ENCODE measurements around the gene FBH1. TPM values are rescaled to one million over a fixed set of nuclear protein-coding genes. Genes with fewer than 3 reads are reported as not detected.

The FBH1 gene
- total RNA-seq, 4 donors from 2014 or later, result 62.6 to 96.9 (median 68.2) TPM

GRCh38 chr10:5896208-5897052 is 6.4 kb downstream of the FBH1 start:
- ATAC-seq (no peak), DNase-seq (no peak)
- no peaks in the 10 kb centered on the region for H3K27me3 ChIP-seq
- no peak overlapping the region for H3K27ac ChIP-seq
- peaks cover 0 to 31% of the 10 kb centered on the region in 2 donors for H3K36me3 ChIP-seq
- H3K4me1 ChIP-seq, result peaks cover 16 to 22% of the 10 kb centered on the region in 2 donors
- in situ Hi-C loops (cut with MboI; ENCODE audit: low sequenced_read_pairs in 4 of 4), result no loop called here
- H3K9me3 ChIP-seq, result no peaks in the 10 kb centered on the region
- H3K4me3 ChIP-seq, result no peak overlapping the region
- no peak for TF ChIP-seq CTCF (IDR thresholded peaks at IDR 0.05 in 4 of 5, conservative IDR thresholded peaks at IDR 0.05 in 1 of 5)
- TF ChIP-seq POLR2A (IDR thresholded peaks at IDR 0.05), result no peak
- intact Hi-C loops (cut with DNase I; ENCODE audit: low total_unique reads), result no loop called here

- peaks cover 12 to 16% of the 10 kb centered on the region in 2 donors for H3K4me1 ChIP-seq
- no peaks in the 10 kb centered on the region for H3K9me3 ChIP-seq
- peaks cover 0 to 31% of the 10 kb centered on the region in 2 donors for H3K36me3 ChIP-seq
- H3K27ac ChIP-seq, result no peak overlapping the region
- in situ Hi-C loops (cut with MboI; ENCODE audit: low sequenced_read_pairs in 4 of 4), result no loop called here
- ATAC-seq (no peak), DNase-seq (no peak)
- H3K27me3 ChIP-seq, result no peaks in the 10 kb centered on the region
- no peak for TF ChIP-seq CTCF (IDR thresholded peaks at IDR 0.05 in 4 of 5, conservative IDR thresholded peaks at IDR 0.05 in 1 of 5)
- TF ChIP-seq POLR2A (IDR thresholded peaks at IDR 0.05), result no peak
- no peak overlapping the region for H3K4me3 ChIP-seq
- intact Hi-C loops (cut with DNase I; ENCODE audit: low total_unique reads), result no loop called here
Measured at GRCh38 chr10:5897053-5897340, 7.0 kb downstream of the FBH1 start.

- H3K27me3 ChIP-seq, result no peaks in the 10 kb centered on the region
- TF ChIP-seq POLR2A (IDR thresholded peaks at IDR 0.05), result no peak
- TF ChIP-seq CTCF (IDR thresholded peaks at IDR 0.05 in 4 of 5, conservative IDR thresholded peaks at IDR 0.05 in 1 of 5), result no peak
- no peak overlapping the region for H3K4me3 ChIP-seq
- no peak for ATAC-seq
- no peak overlapping the region for H3K27ac ChIP-seq
- intact Hi-C loops (cut with DNase I; ENCODE audit: low total_unique reads), result no loop called here
- in situ Hi-C loops (cut with MboI; ENCODE audit: low sequenced_read_pairs in 4 of 4), result no loop called here
- H3K4me1 ChIP-seq, result peaks cover 6 to 11% of the 10 kb centered on the region in 2 donors
- no peak for DNase-seq
- H3K9me3 ChIP-seq, result no peaks in the 10 kb centered on the region
- peaks cover 0 to 31% of the 10 kb centered on the region in 2 donors for H3K36me3 ChIP-seq
Measured at GRCh38 chr10:5897504-5897903, 7.5 kb downstream of the FBH1 start.

- no peaks in the 10 kb centered on the region for H3K27me3 ChIP-seq
- peaks cover 0 to 5% of the 10 kb centered on the region in 2 donors for H3K4me1 ChIP-seq
- in situ Hi-C loops (cut with MboI; ENCODE audit: low sequenced_read_pairs in 4 of 4), result no loop called here
- ATAC-seq, result no peak
- peaks cover 0 to 31% of the 10 kb centered on the region in 2 donors for H3K36me3 ChIP-seq
- TF ChIP-seq CTCF (IDR thresholded peaks at IDR 0.05 in 4 of 5, conservative IDR thresholded peaks at IDR 0.05 in 1 of 5) (no peak), POLR2A (IDR thresholded peaks at IDR 0.05) (no peak)
- DNase-seq, result no peak
- H3K9me3 ChIP-seq, result no peaks in the 10 kb centered on the region
- intact Hi-C loops (cut with DNase I; ENCODE audit: low total_unique reads), result no loop called here
- H3K27ac ChIP-seq, result no peak overlapping the region
- H3K4me3 ChIP-seq, result no peak overlapping the region
Measured at GRCh38 chr10:5898163-5898562, 8.1 kb downstream of the FBH1 start.

Measured in gastrocnemius medialis (tissue), 4 donors.